ENCODE measurements around the gene MIER3. TPM values are rescaled to one million over a fixed set of nuclear protein-coding genes. Genes with fewer than 3 reads are reported as not detected.

Gene MIER3
- total RNA-seq, 6 experiments from 2014 or later = 7.3 to 14.7 (median 11.2) TPM

DNA sequence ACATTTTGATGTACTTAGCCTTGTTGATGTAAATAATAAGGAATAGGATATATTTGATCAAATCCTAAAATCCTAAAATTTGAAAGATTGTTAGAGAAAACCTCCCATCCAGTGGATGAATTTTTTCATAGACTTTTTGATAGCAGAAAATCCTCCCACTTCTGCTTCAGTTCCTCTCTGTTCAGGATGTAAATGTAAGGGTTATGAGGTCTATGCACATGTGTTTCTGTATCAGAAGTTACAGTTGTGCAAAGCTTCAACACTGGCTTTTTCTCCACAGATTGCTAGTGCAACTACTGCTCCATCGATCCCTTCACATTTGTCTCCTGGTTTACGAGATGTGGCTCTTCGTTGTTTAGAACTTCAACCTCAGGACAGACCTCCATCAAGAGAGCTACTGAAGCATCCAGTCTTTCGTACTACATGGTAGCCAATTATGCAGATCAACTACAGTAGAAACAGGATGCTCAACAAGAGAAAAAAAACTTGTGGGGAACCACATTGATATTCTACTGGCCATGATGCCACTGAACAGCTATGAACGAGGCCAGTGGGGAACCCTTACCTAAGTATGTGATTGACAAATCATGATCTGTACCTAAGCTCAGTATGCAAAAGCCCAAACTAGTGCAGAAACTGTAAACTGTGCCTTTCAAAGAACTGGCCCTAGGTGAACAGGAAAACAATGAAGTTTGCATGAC is 58.5 kb downstream of the MIER3 start:
- Histone ChIP-seq H3K4me1 (no peaks in the 10 kb centered on the region), H3K9me3 (no peaks in the 10 kb centered on the region), H3K27ac (no peak overlapping the region), H3K27me3 (no peaks in the 10 kb centered on the region), H3K36me3 (peaks cover 0 to 20% (median 2%) of the 10 kb centered on the region in 4 donors), H3K4me3 (no peak overlapping the region)
- TF ChIP-seq POLR2A (IDR thresholded peaks at IDR 0.05) = no peak
- TF ChIP-seq, protein P1, sequence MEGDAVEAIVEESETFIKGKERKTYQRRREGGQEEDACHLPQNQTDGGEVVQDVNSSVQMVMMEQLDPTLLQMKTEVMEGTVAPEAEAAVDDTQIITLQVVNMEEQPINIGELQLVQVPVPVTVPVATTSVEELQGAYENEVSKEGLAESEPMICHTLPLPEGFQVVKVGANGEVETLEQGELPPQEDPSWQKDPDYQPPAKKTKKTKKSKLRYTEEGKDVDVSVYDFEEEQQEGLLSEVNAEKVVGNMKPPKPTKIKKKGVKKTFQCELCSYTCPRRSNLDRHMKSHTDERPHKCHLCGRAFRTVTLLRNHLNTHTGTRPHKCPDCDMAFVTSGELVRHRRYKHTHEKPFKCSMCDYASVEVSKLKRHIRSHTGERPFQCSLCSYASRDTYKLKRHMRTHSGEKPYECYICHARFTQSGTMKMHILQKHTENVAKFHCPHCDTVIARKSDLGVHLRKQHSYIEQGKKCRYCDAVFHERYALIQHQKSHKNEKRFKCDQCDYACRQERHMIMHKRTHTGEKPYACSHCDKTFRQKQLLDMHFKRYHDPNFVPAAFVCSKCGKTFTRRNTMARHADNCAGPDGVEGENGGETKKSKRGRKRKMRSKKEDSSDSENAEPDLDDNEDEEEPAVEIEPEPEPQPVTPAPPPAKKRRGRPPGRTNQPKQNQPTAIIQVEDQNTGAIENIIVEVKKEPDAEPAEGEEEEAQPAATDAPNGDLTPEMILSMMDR (IDR thresholded peaks at IDR 0.05) = no peak
- DNase-seq (no peak), ATAC-seq (no peak)
- intact Hi-C loops (cut with DNase I) = no loop called here
- WGBS (ENCODE audit: insufficient coverage, low coverage, low lambda C conversion rate, missing lambda C conversion rate) = 90% methylated on average over 5 of the region's 5 CpGs

DNA sequence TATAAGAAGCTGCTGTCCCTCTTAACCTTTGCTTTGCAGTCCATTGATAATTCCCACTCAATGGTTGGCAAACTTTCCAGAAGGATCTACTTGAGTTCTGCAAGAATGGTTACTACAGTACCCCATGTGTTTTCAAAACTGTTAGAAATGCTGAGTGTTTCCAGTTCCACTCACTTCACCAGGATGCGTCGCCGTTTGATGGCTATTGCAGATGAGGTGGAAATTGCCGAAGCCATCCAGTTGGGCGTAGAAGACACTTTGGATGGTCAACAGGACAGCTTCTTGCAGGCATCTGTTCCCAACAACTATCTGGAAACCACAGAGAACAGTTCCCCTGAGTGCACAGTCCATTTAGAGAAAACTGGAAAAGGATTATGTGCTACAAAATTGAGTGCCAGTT is 70.4 kb downstream of the MIER3 start:
- Histone ChIP-seq H3K4me1 (no peaks in the 10 kb centered on the region), H3K36me3 (peaks cover 7 to 78% (median 10%) of the 10 kb centered on the region in 4 donors), H3K27me3 (no peaks in the 10 kb centered on the region), H3K4me3 (no peak overlapping the region), H3K27ac (no peak overlapping the region), H3K9me3 (no peaks in the 10 kb centered on the region)
- intact Hi-C loops (cut with DNase I) = no loop called here
- DNase-seq = no peak
- WGBS (ENCODE audit: insufficient coverage, low coverage, low lambda C conversion rate, missing lambda C conversion rate) = 100% methylated on average over 5 of the region's 5 CpGs
- TF ChIP-seq, protein P1 (IDR thresholded peaks at IDR 0.05) = no peak
- no peak for TF ChIP-seq POLR2A (IDR thresholded peaks at IDR 0.05)
- ATAC-seq = no peak

DNA sequence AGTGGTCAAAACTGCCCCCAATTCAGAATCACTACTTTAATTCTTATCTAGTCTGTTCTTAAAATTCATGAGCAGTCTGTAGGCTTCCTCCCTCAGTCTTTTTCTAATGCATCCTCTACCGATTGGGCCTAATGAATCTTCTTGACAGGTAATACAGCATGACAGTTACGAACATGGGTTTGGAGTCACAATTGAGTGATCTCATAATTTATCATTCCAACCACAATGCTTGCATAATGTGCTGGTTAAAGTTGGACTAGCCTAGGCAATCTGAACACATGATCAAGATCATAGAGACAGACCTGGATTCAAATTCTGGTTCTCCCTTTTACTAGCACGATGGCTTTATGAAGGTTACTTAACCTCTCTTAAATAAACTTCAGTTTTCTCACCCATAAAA is 75.6 kb downstream of the MIER3 start:
- ATAC-seq (peak in 1 of 4 donors; percentile 28), DNase-seq (no peak)
- Histone ChIP-seq H3K36me3 (peaks cover 4 to 66% (median 7%) of the 10 kb centered on the region in 4 donors), H3K27me3 (no peaks in the 10 kb centered on the region), H3K4me1 (no peaks in the 10 kb centered on the region), H3K27ac (no peak overlapping the region), H3K4me3 (no peak overlapping the region), H3K9me3 (no peaks in the 10 kb centered on the region)
- TF ChIP-seq, protein P1 (IDR thresholded peaks at IDR 0.05) = no peak
- no peak for TF ChIP-seq POLR2A (IDR thresholded peaks at IDR 0.05)
- intact Hi-C loops (cut with DNase I) = no loop called here
- WGBS (ENCODE audit: insufficient coverage, low coverage, low lambda C conversion rate, missing lambda C conversion rate) = 69% methylated on average over 3 of the region's 3 CpGs

DNA sequence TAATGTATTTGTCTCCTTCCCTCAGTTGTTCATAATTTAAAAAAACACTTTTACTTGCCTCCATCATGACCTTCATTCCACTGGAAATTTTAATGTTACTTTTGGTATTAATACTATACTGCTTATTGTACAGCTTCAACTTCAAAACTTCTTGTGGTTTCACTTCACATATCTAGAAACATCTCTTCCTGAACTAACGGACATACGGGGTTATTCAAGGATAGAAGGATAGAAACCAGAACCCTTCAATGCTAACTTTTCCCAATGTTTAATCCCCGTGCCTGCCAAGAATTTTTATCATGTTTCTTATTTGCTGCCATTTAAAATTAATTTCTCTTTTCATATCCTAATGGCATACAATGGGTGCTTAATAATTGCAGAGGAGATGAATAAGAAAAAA is 78.9 kb downstream of the MIER3 start:
- Histone ChIP-seq H3K27me3 (no peaks in the 10 kb centered on the region), H3K4me3 (no peak overlapping the region), H3K36me3 (peaks cover 0 to 52% (median 3%) of the 10 kb centered on the region in 4 donors), H3K27ac (no peak overlapping the region), H3K9me3 (no peaks in the 10 kb centered on the region), H3K4me1 (no peaks in the 10 kb centered on the region)
- 50% methylated on average over 3 of the region's 3 CpGs for WGBS (ENCODE audit: insufficient coverage, low coverage, low lambda C conversion rate, missing lambda C conversion rate)
- intact Hi-C loops (cut with DNase I) = no loop called here
- TF ChIP-seq, protein P1 (IDR thresholded peaks at IDR 0.05) = no peak
- TF ChIP-seq POLR2A (IDR thresholded peaks at IDR 0.05) = no peak
- DNase-seq = no peak
- peak in 1 of 4 donors; percentile 55 for ATAC-seq
